BLaER1 treated with 17β-estradiol and CSF1 and Interleukin-3, amounts not matched to agents 10 nM and 100 nM (cell line): Measurements from ENCODE around the gene DYNLT2.
"Not testable (repeated sequence)": the region's sequence is repeated elsewhere in the genome, so short reads cannot be mapped to it uniquely, and the experiment has no call there.

Source experiments
- H3K27ac ChIP-seq, 11 experiments: shearing (Covaris generic); formaldehyde crosslinking; 2 replicates each; pipeline ENCODE4 v1.8.1; 2022
- H3K27me3 ChIP-seq, 11 experiments: shearing (Covaris generic); formaldehyde crosslinking; 2 replicates each; pipeline ENCODE4 v1.8.1; 2022
- H3K36me3 ChIP-seq, 11 experiments: shearing (Covaris generic); formaldehyde crosslinking; 2 replicates each; pipeline ENCODE4 v1.8.1; 2022
- H3K4me1 ChIP-seq, 10 experiments: shearing (Covaris generic); formaldehyde crosslinking; 2 replicates each; pipeline ENCODE4 v1.8.1; 2022
- H3K4me2 ChIP-seq, 11 experiments: shearing (Covaris generic); formaldehyde crosslinking; 2 replicates each; pipeline ENCODE4 v1.8.1; 2022
- H3K4me3 ChIP-seq, 10 experiments: shearing (Covaris generic); formaldehyde crosslinking; 2 replicates each; pipeline ENCODE4 v1.8.1; 2022
- H3K9ac ChIP-seq, 11 experiments: shearing (Covaris generic); formaldehyde crosslinking; 2 replicates each; pipeline ENCODE4 v1.8.1; 2022
- H3K9me3 ChIP-seq, 11 experiments: shearing (Covaris generic); formaldehyde crosslinking; replicated peaks in 1 of 11; 2 replicates each; pipeline ENCODE4 v1.8.1; 2022
- H4K20me1 ChIP-seq, 11 experiments: shearing (Covaris generic); formaldehyde crosslinking; 2 replicates each; pipeline ENCODE4 v1.8.1; 2022
- Cebpa-rat ChIP-seq, 11 experiments: shearing (Covaris generic); IDR thresholded peaks; 2 replicates each; pipeline ENCODE4 v1.8.1; 2022

Gene DYNLT2

GRCh38 chr6:169778646-169779045, 27.3 kb upstream of the DYNLT2 start:
- Histone ChIP-seq H3K4me3 (no peak overlapping the region), H3K4me1 (peaks cover 0 to 5% (median 0%) of the 10 kb centered on the region in 10 experiments; a peak in 2 of 20 replicates)

DNA sequence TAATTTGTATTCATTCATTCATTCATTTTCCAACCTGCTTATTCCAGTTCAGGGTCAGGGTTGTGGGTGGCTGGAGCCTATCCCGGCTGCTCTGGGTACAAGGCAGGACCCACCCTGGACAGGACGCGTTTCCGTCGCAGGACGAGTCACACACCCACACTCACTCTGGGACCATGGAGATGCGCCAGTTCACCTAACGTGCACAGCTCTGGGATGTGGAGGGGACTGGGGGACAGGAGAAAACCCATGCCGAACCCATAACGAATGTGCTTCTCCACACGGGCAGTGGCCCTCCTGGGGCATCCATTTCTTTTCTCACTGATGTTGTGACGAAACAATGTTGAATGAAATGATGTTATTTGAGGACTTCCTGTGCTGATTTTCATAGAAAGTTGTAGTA, 26.5 kb upstream of the DYNLT2 start:
- H3K9ac ChIP-seq, result no peak overlapping the region
- H3K27ac ChIP-seq, result no peak overlapping the region
- TF ChIP-seq Cebpa-rat (IDR thresholded peaks at IDR 0.05), result no peak
- H3K9me3 ChIP-seq, result peaks cover 4 to 13% (median 10%) of the 10 kb centered on the region in 11 experiments; a peak in 16 of 22 replicates
- no peaks in the 10 kb centered on the region for H3K27me3 ChIP-seq
- H3K36me3 ChIP-seq, result peaks cover 38 to 82% (median 60%) of the 10 kb centered on the region in 11 experiments
- H3K4me2 ChIP-seq, result no peak overlapping the region
- no peak overlapping the region for H3K4me3 ChIP-seq
- peaks cover 0 to 5% (median 0%) of the 10 kb centered on the region in 10 experiments; a peak in 2 of 20 replicates for H3K4me1 ChIP-seq
- peaks cover 0 to 6% (median 0%) of the 10 kb centered on the region in 11 experiments; a peak in 2 of 22 replicates for H4K20me1 ChIP-seq

More at GRCh38 chr6:169778646-169779045, 27.3 kb upstream of the DYNLT2 start:
- no peak overlapping the region for H3K4me2 ChIP-seq
- TF ChIP-seq Cebpa-rat (IDR thresholded peaks at IDR 0.05), result no peak
- peaks cover 40 to 82% (median 63%) of the 10 kb centered on the region in 11 experiments for H3K36me3 ChIP-seq
- H3K27ac ChIP-seq, result no peak overlapping the region
- peaks cover 6 to 16% (median 11%) of the 10 kb centered on the region in 11 experiments; a peak in 16 of 22 replicates for H3K9me3 ChIP-seq
- no peak overlapping the region for H3K9ac ChIP-seq
- peaks cover 0 to 6% (median 0%) of the 10 kb centered on the region in 11 experiments; a peak in 2 of 22 replicates for H4K20me1 ChIP-seq
- H3K27me3 ChIP-seq, result no peaks in the 10 kb centered on the region

DNA sequence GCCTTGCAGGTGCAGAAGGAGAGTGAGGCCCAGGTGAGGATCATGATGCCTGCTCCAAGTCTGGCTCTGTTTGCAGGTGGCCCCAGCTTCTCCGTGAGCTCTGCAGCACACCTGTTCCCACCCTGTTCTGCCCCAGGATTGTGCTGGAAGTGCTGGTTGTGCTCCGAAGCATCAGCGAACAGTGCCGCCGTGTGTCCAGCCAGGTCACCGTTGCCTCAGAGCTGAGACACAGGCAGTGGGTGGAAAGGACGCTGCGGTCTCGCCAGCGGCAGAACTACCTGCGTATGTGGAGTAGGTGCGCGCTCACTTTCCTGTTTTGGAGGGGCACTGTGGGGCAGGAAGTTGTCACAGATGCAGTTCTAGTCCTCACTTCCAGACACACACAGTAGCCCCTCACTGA, 25.0 kb upstream of the DYNLT2 start:
- Histone ChIP-seq H3K36me3 (peaks cover 38 to 89% (median 63%) of the 10 kb centered on the region in 11 experiments), H3K9ac (no peak overlapping the region), H3K4me2 (no peak overlapping the region), H3K27me3 (no peaks in the 10 kb centered on the region), H3K4me3 (no peak overlapping the region), H3K27ac (no peak overlapping the region), H3K4me1 (peaks cover 0 to 5% (median 0%) of the 10 kb centered on the region in 10 experiments; a peak in 2 of 20 replicates), H3K9me3 (peaks cover 0 to 6% (median 2%) of the 10 kb centered on the region in 11 experiments; a peak in 10 of 22 replicates), H4K20me1 (peaks cover 0 to 6% (median 0%) of the 10 kb centered on the region in 11 experiments; a peak in 2 of 22 replicates)
- no peak for TF ChIP-seq Cebpa-rat (IDR thresholded peaks at IDR 0.05)

DNA sequence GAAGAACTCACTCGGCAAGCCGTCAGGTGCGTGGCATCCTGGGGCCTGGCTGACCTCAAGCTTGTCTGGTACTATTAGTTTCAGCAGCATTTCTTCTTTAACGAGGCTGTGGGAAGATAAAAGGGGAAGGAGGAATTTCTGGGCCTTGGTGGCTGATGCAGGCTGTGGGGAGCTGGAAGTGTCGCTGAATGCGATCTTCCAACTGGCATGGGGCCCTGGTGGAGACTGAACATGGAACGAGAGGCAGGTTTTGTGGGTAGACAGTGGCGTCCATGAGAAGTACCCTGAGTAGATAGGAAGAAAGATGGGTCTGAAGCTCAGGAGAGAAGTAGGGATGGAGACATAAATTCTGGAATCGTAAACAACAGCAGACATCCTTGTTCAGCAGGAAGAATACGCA, 23.9 kb upstream of the DYNLT2 start:
- no peaks in the 10 kb centered on the region for H3K27me3 ChIP-seq
- peaks cover 32 to 86% (median 65%) of the 10 kb centered on the region in 11 experiments for H3K36me3 ChIP-seq
- H3K4me2 ChIP-seq, result no peak overlapping the region
- H3K4me1 ChIP-seq, result peaks cover 0 to under 1% (median 0%) of the 10 kb centered on the region in 10 experiments; a peak in 2 of 20 replicates
- H3K4me3 ChIP-seq, result no peak overlapping the region
- no peaks in the 10 kb centered on the region for H3K9me3 ChIP-seq
- TF ChIP-seq Cebpa-rat (IDR thresholded peaks at IDR 0.05), result no peak
- H4K20me1 ChIP-seq, result peaks cover 0 to 6% (median 0%) of the 10 kb centered on the region in 11 experiments; a peak in 2 of 22 replicates
- no peak overlapping the region for H3K9ac ChIP-seq
- no peak overlapping the region for H3K27ac ChIP-seq

DNA sequence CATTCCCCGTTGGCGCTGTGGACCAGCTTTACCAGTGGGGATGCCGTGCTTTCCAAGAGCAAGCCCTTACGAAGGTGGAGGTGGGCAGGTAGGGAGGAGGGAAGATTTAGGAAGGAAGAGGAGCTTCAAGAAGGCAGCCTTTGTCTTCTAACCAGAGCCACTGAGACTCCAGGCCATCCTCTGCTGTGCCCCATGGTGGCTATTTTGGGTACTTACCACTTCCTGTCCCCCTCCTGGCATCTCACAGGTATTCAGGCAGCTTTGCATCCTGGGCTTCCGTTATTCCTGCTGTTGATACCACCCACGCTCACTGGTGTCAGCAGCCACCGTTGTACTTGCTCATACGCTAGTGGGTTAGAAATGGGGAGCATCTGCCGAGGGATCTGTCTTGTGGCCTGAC, 23.0 kb upstream of the DYNLT2 start:
- no peak overlapping the region for H3K27ac ChIP-seq
- peaks cover 0 to 6% (median 0%) of the 10 kb centered on the region in 11 experiments; a peak in 2 of 22 replicates for H4K20me1 ChIP-seq
- H3K27me3 ChIP-seq, result no peaks in the 10 kb centered on the region
- no peak overlapping the region for H3K4me3 ChIP-seq
- H3K9ac ChIP-seq, result no peak overlapping the region
- H3K4me1 ChIP-seq, result no peaks in the 10 kb centered on the region
- H3K36me3 ChIP-seq, result peaks cover 37 to 81% (median 63%) of the 10 kb centered on the region in 11 experiments
- no peak for TF ChIP-seq Cebpa-rat (IDR thresholded peaks at IDR 0.05)
- no peak overlapping the region for H3K4me2 ChIP-seq
- H3K9me3 ChIP-seq, result no peaks in the 10 kb centered on the region

GRCh38 chr6:169766921-169767736, 15.8 kb upstream of the DYNLT2 start:
- H4K20me1 ChIP-seq, result no peaks in the 10 kb centered on the region; a peak in 1 of 22 replicates
- no peaks in the 10 kb centered on the region; a peak in 1 of 20 replicates for H3K4me1 ChIP-seq
- no peak for TF ChIP-seq Cebpa-rat (IDR thresholded peaks at IDR 0.05)
- H3K27me3 ChIP-seq, result no peaks in the 10 kb centered on the region
- H3K27ac ChIP-seq, result no peak overlapping the region
- peaks cover 62 to 94% (median 79%) of the 10 kb centered on the region in 11 experiments for H3K36me3 ChIP-seq
- H3K4me3 ChIP-seq, result no peak overlapping the region
- no peak overlapping the region for H3K9ac ChIP-seq
- H3K9me3 ChIP-seq, result no peaks in the 10 kb centered on the region
- H3K4me2 ChIP-seq, result no peak overlapping the region

- no peaks in the 10 kb centered on the region; a peak in 1 of 22 replicates for H4K20me1 ChIP-seq
- H3K27ac ChIP-seq, result no peak overlapping the region; a peak in 1 of 22 replicates
- no peak; a peak in 1 of 22 replicates for TF ChIP-seq Cebpa-rat (IDR thresholded peaks at IDR 0.05)
- peaks cover 62 to 94% (median 79%) of the 10 kb centered on the region in 11 experiments for H3K36me3 ChIP-seq
- no peak overlapping the region; a peak in 1 of 22 replicates for H3K9ac ChIP-seq
- no peak overlapping the region for H3K4me3 ChIP-seq
- H3K4me2 ChIP-seq, result no peak overlapping the region
- H3K9me3 ChIP-seq, result no peaks in the 10 kb centered on the region
- H3K4me1 ChIP-seq, result no peaks in the 10 kb centered on the region; a peak in 1 of 20 replicates
- H3K27me3 ChIP-seq, result no peaks in the 10 kb centered on the region
These were observed 14.9 kb upstream of the DYNLT2 start for GRCh38 chr6:169766232-169766631.

- not testable (repeated sequence) for H3K4me3 ChIP-seq, H3K27ac ChIP-seq, H3K4me2 ChIP-seq, H3K9ac ChIP-seq, H4K20me1 ChIP-seq, H3K9me3 ChIP-seq, H3K4me1 ChIP-seq, H3K27me3 ChIP-seq
- peaks cover 66 to 94% (median 83%) of the 10 kb centered on the region in 11 experiments for H3K36me3 ChIP-seq
- TF ChIP-seq Cebpa-rat (IDR thresholded peaks at IDR 0.05), result peak in 2 of 11 experiments; percentile 43 to 67; a peak in 5 of 22 replicates
These were observed 14.4 kb upstream of the DYNLT2 start for GRCh38 chr6:169765789-169766188.

DNA sequence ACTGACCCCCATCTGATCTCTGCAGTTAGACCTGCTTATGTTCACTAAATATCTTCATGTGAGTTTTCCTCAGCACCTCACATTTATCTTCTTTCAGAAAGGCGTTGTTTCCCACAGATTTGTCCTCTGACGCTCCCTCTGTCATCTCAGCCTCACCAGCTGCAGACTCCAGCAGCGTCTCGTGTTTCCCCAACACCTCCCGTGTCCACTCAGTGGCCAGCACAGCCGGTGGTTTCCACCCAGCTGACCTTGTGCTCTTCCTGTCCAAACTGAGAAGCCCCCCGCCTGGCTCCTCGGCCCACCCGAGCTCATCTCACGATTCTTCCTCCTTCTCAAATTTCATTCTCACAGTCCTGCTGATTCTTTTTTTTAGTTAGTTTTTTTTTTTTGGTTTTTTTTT, 12.5 kb upstream of the DYNLT2 start:
- H4K20me1 ChIP-seq, result no peaks in the 10 kb centered on the region; a peak in 1 of 22 replicates
- H3K4me2 ChIP-seq, result no peak overlapping the region
- no peak overlapping the region; a peak in 1 of 22 replicates for H3K27ac ChIP-seq
- H3K27me3 ChIP-seq, result no peaks in the 10 kb centered on the region
- no peak overlapping the region for H3K9ac ChIP-seq
- H3K36me3 ChIP-seq, result peaks cover 78 to 100% (median 94%) of the 10 kb centered on the region in 11 experiments
- TF ChIP-seq Cebpa-rat (IDR thresholded peaks at IDR 0.05), result no peak
- H3K4me3 ChIP-seq, result no peak overlapping the region
- H3K9me3 ChIP-seq, result no peaks in the 10 kb centered on the region
- no peaks in the 10 kb centered on the region; a peak in 1 of 20 replicates for H3K4me1 ChIP-seq
